Uterus (tissue), 4 donors: ENCODE data around the gene WDR45B. TPM values are rescaled to one million over a fixed set of nuclear protein-coding genes. Genes with fewer than 3 reads are reported as not detected.
"Not testable (repeated sequence)": the region's sequence is repeated elsewhere in the genome, so short reads cannot be mapped to it uniquely, and the experiment has no call there.

ENCODE experiments used
- DNase-seq, 2 donors: peaks; one replicate each; pipeline ENCODE4 v3.0.0-alpha.2; 2019 to 2020
- H3K27ac ChIP-seq, 2 donors: fragments of 200-600 bp; sonication (generic); 1 replicate in 1 of 2; 2 replicates in 1 of 2; pipeline ENCODE4 v1.5.1; 2016 to 2018
- H3K27me3 ChIP-seq, 2 donors: fragments of 200-600 bp; sonication (generic); one replicate each; pipeline ENCODE4 v1.5.1; 2018 to 2019; ENCODE audit warnings: control low read depth in 1 of 2
- H3K36me3 ChIP-seq, 2 donors: fragments of 200-600 bp; sonication (generic); one replicate each; pipeline ENCODE4 v1.5.1; 2019; ENCODE audit warnings: control low read depth in 1 of 2
- H3K4me1 ChIP-seq, 2 donors: fragments of 200-600 bp; sonication (generic); one replicate each; pipeline ENCODE4 v1.5.1; 2018 to 2019; ENCODE audit warnings: control low read depth in 1 of 2
- H3K4me3 ChIP-seq, 2 donors: fragments of 200-600 bp; sonication (generic); 1 replicate in 1 of 2; 2 replicates in 1 of 2; pipeline ENCODE4 v1.5.1; 2018 to 2019; ENCODE audit warnings: mild to moderate bottlenecking in 1 of 2
- H3K9me3 ChIP-seq, 2 donors: fragments of 200-600 bp; sonication (generic); one replicate each; pipeline ENCODE4 v1.5.1; 2019; ENCODE audit warnings: control low read depth in 1 of 2
- CTCF ChIP-seq, 4 experiments: fragments of 200-600 bp in 2 of 4; fragments of 450-650 bp in 2 of 4; sonication (generic) in 2 of 4; IDR thresholded peaks; one replicate each; pipeline ENCODE4 v1.5.1; 2016 to 2019; ENCODE audit warnings: antibody characterized with exemption in 4 of 4, mild to moderate bottlenecking in 2 of 4, moderate library complexity in 1 of 4
- POLR2A ChIP-seq, 2 donors: fragments of 450-650 bp; IDR thresholded peaks; one replicate each; pipeline ENCODE4 v1.6.1; 2016; ENCODE audit warnings: antibody characterized with exemption in 2 of 2, mild to moderate bottlenecking in 1 of 2, moderate library complexity in 1 of 2
- intact Hi-C: fragments of 100-400 bp; cut with DNase I; formaldehyde crosslinking; loops from one replicate; pipeline ENCODE4 v1.15.1; 2023; ENCODE audit warnings: low total_unique reads
- total RNA-seq, 4 donors: library from RNA; depleted of rRNA in 3 of 4; stranded (reverse); fragments of >200 nt in 3 of 4; gene quantifications; one replicate each; pipeline versions ENCODE4 v1.1.0 to v1.2.4, GENCODE V29; 2014 to 2023
- donor health status: DM: yes; HTN: yes; CAD: no.

WDR45B gene
- total RNA-seq, 4 donors from 2014 or later, result 56.5 to 111 (median 85.4) TPM

- Histone ChIP-seq H3K36me3 (no peaks in the 10 kb centered on the region), H3K9me3 (no peaks in the 10 kb centered on the region), H3K4me1 (no peaks in the 10 kb centered on the region), H3K27me3 (no peaks in the 10 kb centered on the region), H3K27ac (no peak overlapping the region), H3K4me3 (no peak overlapping the region)
- intact Hi-C loops, result no loop called here
- TF ChIP-seq POLR2A (IDR thresholded peaks at IDR 0.05) (no peak), CTCF (IDR thresholded peaks at IDR 0.05) (no peak)
- no peak for DNase-seq
These were observed 60.8 kb downstream of the WDR45B start for GRCh38 chr17:82587234-82588086.

GRCh38 chr17:82586576-82587233, 61.5 kb downstream of the WDR45B start:
- intact Hi-C loops, result no loop called here
- no peaks in the 10 kb centered on the region for H3K4me1 ChIP-seq
- H3K36me3 ChIP-seq, result no peaks in the 10 kb centered on the region
- H3K9me3 ChIP-seq, result no peaks in the 10 kb centered on the region
- H3K4me3 ChIP-seq, result no peak overlapping the region
- DNase-seq, result no peak
- no peak overlapping the region for H3K27ac ChIP-seq
- no peaks in the 10 kb centered on the region for H3K27me3 ChIP-seq
- no peak for TF ChIP-seq CTCF (IDR thresholded peaks at IDR 0.05)
- no peak for TF ChIP-seq POLR2A (IDR thresholded peaks at IDR 0.05)

- peak overlapping the region in 1 of 2 donors; percentile 26 for H3K27ac ChIP-seq
- H3K9me3 ChIP-seq, H3K4me3 ChIP-seq, H3K4me1 ChIP-seq, H3K27me3 ChIP-seq, H3K36me3 ChIP-seq, intact Hi-C loops: not testable (repeated sequence)
- DNase-seq, result peak; percentile 42 to 78
These were observed 62.2 kb downstream of the WDR45B start for GRCh38 chr17:82585935-82586575.

GRCh38 chr17:82583720-82584234, 64.5 kb downstream of the WDR45B start:
- no peak overlapping the region for H3K27ac ChIP-seq
- no peaks in the 10 kb centered on the region for H3K4me1 ChIP-seq
- intact Hi-C loops, result no loop called here
- no peak for DNase-seq
- H3K4me3 ChIP-seq, result no peak overlapping the region
- no peaks in the 10 kb centered on the region for H3K9me3 ChIP-seq
- no peak for TF ChIP-seq CTCF (IDR thresholded peaks at IDR 0.05)
- no peak for TF ChIP-seq POLR2A (IDR thresholded peaks at IDR 0.05)
- H3K36me3 ChIP-seq, result no peaks in the 10 kb centered on the region
- H3K27me3 ChIP-seq, result no peaks in the 10 kb centered on the region

- H3K36me3 ChIP-seq, result no peaks in the 10 kb centered on the region
- intact Hi-C loops, result no loop called here
- no peaks in the 10 kb centered on the region for H3K27me3 ChIP-seq
- H3K4me3 ChIP-seq, result no peak overlapping the region
- no peak overlapping the region for H3K27ac ChIP-seq
- H3K4me1 ChIP-seq, result no peaks in the 10 kb centered on the region
- DNase-seq, result no peak
- no peaks in the 10 kb centered on the region for H3K9me3 ChIP-seq
- TF ChIP-seq POLR2A (IDR thresholded peaks at IDR 0.05) (no peak), CTCF (IDR thresholded peaks at IDR 0.05) (no peak)
These were observed 65.5 kb downstream of the WDR45B start for GRCh38 chr17:82582709-82583108.
